Measurements from ENCODE around the gene ZFHX2.

ZFHX2 gene

GRCh38 chr14:23579739-23580138, 28.2 kb upstream of the ZFHX2 start:
- TF ChIP-seq EZH2phosphoT487 (IDR thresholded peaks at IDR 0.05; ENCODE audit: low read length) (no peak), EZH2 (optimal IDR thresholded peaks at IDR 0.05; ENCODE audit: low read depth, low read length) (no peak), CTCF (IDR thresholded peaks at IDR 0.05; ENCODE audit: low read length) (no peak)
- Histone ChIP-seq H3K27ac (ENCODE audit: low read length) (no peak overlapping the region), H3K4me1 (ENCODE audit: low read length) (no peaks in the 10 kb centered on the region), H2AFZ (ENCODE audit: low read length) (no peak overlapping the region), H3K36me3 (replicated peaks; ENCODE audit: insufficient read depth, low read length) (no peaks in the 10 kb centered on the region), H3K4me2 (ENCODE audit: low read depth, low read length) (no peak overlapping the region), H3K79me2 (ENCODE audit: low read length) (no peaks in the 10 kb centered on the region), H3K9ac (ENCODE audit: low read length) (no peak overlapping the region), H3K9me3 (replicated peaks; ENCODE audit: insufficient read depth, low read length) (no peaks in the 10 kb centered on the region), H3K4me3 (ENCODE audit: low read length) (no peak overlapping the region), H3F3A (ENCODE audit: insufficient read depth, low read length) (no peaks in the 10 kb centered on the region), H3K9me2 (replicated peaks; ENCODE audit: insufficient read depth, low read length) (no peaks in the 10 kb centered on the region), H4K20me1 (ENCODE audit: insufficient read depth, low read length) (no peaks in the 10 kb centered on the region), H3K27me3 (replicated peaks; ENCODE audit: insufficient read depth, low read length) (0 out of 2 replicates have a peak, but pooled peaks cover 8% of the 10 kb centered on the region)
- no peak for DNase-seq

- no peak for DNase-seq
- Histone ChIP-seq H3K36me3 (replicated peaks; ENCODE audit: insufficient read depth, low read length) (no peaks in the 10 kb centered on the region), H3K27ac (ENCODE audit: low read length) (no peak overlapping the region), H3K4me3 (ENCODE audit: low read length) (no peak overlapping the region), H3K4me1 (ENCODE audit: low read length) (no peaks in the 10 kb centered on the region), H3K27me3 (replicated peaks; ENCODE audit: insufficient read depth, low read length) (0 out of 2 replicates have a peak, but pooled peaks cover 8% of the 10 kb centered on the region), H3K9ac (ENCODE audit: low read length) (no peak overlapping the region), H3K9me3 (replicated peaks; ENCODE audit: insufficient read depth, low read length) (no peaks in the 10 kb centered on the region), H3K9me2 (replicated peaks; ENCODE audit: insufficient read depth, low read length) (no peaks in the 10 kb centered on the region), H2AFZ (ENCODE audit: low read length) (no peak overlapping the region), H4K20me1 (ENCODE audit: insufficient read depth, low read length) (no peaks in the 10 kb centered on the region), H3K4me2 (ENCODE audit: low read depth, low read length) (no peak overlapping the region), H3F3A (ENCODE audit: insufficient read depth, low read length) (no peaks in the 10 kb centered on the region), H3K79me2 (ENCODE audit: low read length) (no peaks in the 10 kb centered on the region)
- TF ChIP-seq EZH2 (optimal IDR thresholded peaks at IDR 0.05; ENCODE audit: low read depth, low read length) (no peak), CTCF (IDR thresholded peaks at IDR 0.05; ENCODE audit: low read length) (no peak), EZH2phosphoT487 (IDR thresholded peaks at IDR 0.05; ENCODE audit: low read length) (no peak)
These were observed 27.7 kb upstream of the ZFHX2 start for GRCh38 chr14:23579311-23579630.

GRCh38 chr14:23578560-23579310, 27.2 kb upstream of the ZFHX2 start, which contains the start of gene JPH4:
Gene JPH4 (minus strand): TSS chr14:23578790. CDS start chr14:23577453, 1,337 bp downstream.
- Histone ChIP-seq H3K4me3 (ENCODE audit: low read length) (no peak within 1 kb of the TSS), H3K79me2 (ENCODE audit: low read length) (no peaks in the 10 kb centered on the region), H3K36me3 (replicated peaks; ENCODE audit: insufficient read depth, low read length) (no peaks in the 10 kb centered on the region), H2AFZ (ENCODE audit: low read length) (no peak within 1 kb of the TSS), H3K27me3 (replicated peaks; ENCODE audit: insufficient read depth, low read length) (0 out of 2 replicates have a peak, but pooled peaks cover 8% of the 10 kb centered on the region), H3F3A (ENCODE audit: insufficient read depth, low read length) (no peaks in the 10 kb centered on the region), H4K20me1 (ENCODE audit: insufficient read depth, low read length) (no peaks in the 10 kb centered on the region), H3K9ac (ENCODE audit: low read length) (no peak within 1 kb of the TSS), H3K27ac (ENCODE audit: low read length) (no peak within 1 kb of the TSS), H3K9me2 (replicated peaks; ENCODE audit: insufficient read depth, low read length) (no peaks in the 10 kb centered on the region), H3K4me1 (ENCODE audit: low read length) (no peaks in the 10 kb centered on the region), H3K4me2 (ENCODE audit: low read depth, low read length) (no peak within 1 kb of the TSS), H3K9me3 (replicated peaks; ENCODE audit: insufficient read depth, low read length) (no peaks in the 10 kb centered on the region)
- TF ChIP-seq EZH2 (optimal IDR thresholded peaks at IDR 0.05; ENCODE audit: low read depth, low read length) = no peak
- no peak for TF ChIP-seq CTCF (IDR thresholded peaks at IDR 0.05; ENCODE audit: low read length)
- no peak for TF ChIP-seq EZH2phosphoT487 (IDR thresholded peaks at IDR 0.05; ENCODE audit: low read length)
- no peak for DNase-seq

Data from MM.1S (cell line).